Inferior parietal cortex (tissue), 1 donor: ENCODE results near the gene AHCYL1.

Experiments used
- DNase-seq: peaks from one replicate; pipeline ENCODE4 v3.0.0-alpha.2; 2016; ENCODE audit errors: extremely low spot score

AHCYL1 gene

DNA sequence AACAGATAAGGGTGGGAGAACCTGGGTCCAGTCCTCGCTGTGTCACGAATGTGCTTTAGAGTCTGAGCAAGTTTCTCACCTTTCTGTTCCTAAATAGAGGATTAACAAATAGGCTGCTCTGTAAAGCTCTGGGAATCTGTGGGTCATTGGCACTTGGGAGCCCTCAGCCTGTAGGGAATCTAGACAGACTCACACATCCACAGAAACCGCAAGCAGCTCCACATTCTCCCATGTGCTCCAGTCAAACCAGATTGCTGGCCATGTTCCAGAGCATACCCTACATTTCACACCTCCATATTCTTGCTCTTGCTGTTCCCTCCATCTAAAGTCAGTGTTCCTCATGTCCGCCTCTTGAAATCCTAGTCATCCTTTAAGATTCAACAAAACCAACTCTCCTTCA lies 7.8 kb upstream of the AHCYL1 start:
- DNase-seq, result no peak

DNA sequence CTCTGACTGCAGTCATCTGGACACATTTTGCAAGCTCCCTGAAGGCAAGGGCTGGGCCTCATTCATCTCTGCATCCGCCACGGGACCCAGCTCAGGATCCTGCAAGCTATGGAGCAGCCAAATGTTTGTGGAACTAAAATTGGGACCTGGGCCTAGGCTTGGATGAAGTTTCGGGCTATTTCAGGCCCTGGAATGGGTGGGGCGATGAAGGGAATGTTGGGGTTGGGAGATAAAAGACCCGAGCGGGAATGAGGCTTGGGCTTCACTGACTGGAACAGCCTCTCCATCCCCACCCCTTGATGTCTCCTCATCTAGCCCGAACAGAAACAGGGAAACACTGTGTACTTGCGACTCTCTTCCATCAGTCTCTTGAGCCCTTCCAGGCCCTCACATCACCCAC lies 7.3 kb upstream of the AHCYL1 start:
- no peak for DNase-seq

DNA sequence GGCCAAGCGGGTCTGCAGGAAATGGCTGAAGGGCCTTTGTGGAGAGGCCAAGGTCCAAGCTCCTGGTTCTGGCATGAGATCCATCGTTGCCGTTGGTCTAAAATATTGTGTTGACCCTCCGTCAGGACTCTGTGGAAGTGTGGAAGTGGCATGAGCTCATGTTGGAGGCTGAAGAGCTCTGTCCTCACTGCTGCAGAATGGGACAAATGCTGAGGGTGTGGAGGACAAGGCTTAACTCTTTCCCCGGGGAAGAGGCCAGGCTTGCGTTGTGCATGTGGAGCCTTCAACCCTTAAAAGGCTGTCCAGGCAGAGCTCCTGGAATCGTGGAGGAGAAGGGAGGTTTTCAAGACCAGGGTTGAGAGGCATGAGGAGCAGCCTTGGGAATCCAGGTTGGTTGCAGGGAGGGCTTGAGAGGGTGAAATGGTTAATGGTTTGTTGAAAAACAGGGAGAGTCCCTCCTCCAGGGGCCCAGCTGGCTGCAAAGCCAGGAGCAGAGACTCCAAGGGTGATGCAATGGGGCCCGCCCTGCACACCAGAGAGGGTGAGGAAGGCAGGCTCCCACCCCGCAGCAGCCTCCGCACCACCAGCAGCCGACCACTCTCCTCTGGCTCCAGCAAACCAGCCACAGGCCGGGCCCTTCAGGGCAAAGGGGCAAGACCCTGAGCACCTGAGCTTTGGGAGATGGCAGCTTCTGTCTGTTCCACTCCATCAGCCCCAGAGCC lies 6.7 kb upstream of the AHCYL1 start:
- no peak for DNase-seq

DNA sequence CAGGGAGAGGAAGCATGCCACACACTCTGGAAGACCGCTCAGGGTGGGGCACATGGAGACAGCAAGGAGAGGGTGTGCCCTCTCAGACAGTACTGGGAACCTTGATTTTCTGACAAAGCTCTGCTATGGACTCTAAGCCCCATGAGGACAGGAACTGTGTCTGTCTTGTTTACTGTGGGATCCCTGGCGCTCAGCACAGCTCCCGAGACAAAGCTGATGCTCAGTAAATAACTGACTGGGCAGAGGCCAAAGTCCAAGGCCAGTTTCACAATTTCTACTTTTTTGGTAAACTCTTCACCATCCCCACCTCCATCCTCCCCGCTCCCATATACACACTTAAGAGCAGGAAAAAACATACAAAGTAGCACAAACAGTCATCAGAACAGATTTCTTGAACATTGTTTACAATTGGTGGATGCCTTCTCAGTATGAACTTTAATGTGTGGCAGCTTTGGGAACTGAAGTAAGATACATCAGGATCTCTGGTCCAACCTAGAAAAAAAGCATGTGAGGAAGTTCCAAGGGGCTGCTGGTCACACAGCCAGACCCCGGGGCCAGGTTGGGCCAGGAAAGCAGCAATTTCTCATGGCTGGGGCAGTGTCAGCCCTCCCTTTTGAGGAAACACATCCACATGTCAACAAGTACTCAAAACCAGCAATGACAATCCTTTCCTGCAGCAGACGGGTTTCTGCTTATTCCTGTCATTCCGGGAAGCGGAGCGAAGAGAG lies 5.6 kb upstream of the AHCYL1 start:
- no peak for DNase-seq

DNA sequence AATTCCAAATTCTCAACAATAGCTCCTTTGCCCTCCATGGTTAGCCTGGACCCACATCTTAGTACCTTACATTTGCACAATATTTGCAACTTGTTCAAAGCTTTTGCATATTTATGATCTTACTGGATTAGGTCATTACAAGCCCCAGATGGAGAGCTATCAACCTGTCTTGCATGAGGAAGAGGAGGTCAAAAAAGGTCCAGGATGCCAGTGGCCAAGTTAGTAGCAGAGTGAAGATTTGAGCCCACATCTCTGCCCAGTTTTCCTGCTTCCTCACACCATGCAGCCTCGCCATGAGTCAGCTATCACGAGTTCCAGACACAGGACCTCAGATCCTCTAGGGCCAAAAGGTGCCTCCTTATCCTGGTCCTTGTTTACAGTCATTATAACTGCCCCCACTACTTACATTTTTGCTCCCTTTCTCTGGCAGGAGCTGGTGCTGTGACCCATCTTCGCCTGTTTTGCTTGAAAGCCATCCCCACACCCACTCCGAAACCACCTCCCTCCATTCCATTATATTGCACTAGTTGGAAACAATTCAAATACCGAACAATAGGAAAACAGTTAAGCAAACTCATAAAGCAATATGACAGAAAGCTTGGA lies 5.0 kb upstream of the AHCYL1 start:
- DNase-seq, result no peak

DNA sequence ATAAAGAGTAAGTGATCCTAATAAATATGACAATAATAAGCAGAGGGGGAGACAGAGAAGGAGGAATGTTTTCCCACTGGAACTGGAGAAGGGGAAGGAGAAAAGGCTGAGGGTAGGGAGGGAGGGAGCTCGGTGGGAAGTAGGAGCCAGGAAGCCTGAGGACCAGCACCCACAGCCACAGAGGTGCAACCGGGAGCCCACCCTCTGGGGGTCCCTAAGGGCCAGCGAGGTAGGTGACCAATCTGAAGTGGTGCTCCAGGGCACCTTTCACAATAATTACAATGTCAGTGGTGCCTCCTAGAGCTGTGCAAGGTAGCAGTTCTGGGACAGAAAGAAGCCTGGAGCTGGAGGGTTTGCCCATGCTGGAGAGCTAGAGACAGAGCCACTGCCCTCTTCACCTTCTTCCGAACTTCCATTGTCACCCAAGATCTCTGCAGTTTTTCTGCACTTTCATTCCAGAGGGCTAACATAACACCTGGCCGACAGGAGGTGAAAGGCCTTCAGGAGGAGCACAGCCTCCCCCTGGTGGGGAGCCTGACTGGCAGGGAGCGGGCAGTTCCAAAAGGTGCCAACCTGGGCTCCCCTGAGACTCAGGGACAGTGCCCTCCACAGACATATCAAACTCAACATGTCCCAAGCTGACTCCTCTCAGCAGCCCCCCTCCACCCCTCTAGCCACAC lies 4.1 kb upstream of the AHCYL1 start:
- no peak for DNase-seq

DNA sequence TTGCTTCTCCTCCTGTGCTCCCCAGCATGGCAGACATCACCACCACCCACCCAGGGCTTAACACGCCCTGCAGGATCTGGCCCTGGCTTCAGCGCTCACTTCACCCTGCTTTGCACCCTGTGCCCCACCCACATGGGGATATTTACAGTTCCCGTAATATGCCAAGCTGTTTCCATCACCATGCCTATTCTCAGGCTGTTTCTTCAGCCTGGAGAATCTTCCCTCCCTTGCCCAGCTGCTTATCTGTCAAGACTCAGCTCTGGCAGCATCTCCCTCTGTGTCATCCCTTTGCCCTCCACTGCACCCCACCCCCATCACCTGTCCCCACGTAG lies 3.6 kb upstream of the AHCYL1 start:
- no peak for DNase-seq

DNA sequence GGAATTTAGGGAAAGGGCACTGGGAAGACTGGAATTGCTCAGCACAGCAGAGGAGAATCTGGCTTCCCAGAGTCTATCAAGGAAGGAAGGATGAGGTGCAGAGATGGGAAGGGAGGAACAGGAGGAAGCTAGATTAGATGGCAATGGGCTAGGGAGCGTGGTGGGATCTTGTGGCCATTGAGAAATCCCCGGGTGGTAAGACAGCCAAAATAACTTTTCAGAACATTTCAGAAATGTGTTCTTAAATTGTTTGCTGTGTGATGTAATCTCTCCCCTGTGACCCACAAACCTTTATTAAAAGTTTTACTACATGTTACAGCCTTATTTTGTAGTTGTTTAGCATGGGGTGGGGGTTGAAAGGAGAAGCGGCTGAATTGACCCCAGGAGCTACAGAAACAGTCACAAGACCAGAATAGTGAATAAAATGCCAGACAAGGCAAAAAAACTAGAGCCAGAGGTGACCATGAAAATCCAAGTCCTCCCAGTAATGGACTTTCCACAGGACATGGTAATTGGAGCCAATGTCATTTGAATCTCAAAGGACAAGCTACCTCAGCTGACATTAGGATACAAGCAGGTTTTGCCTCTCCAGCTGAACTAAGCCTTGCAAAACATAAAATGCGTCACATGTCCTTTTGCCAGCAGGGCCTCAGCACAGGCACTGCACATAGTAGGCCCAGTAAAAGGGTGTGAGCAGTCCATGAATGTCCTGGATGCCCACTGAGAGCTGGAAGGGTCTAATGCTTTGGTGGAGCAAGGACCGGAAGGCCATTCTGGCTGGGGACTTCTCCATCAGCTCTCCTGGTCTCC lies 980 bp upstream of the AHCYL1 start:
- DNase-seq, result no peak

DNA sequence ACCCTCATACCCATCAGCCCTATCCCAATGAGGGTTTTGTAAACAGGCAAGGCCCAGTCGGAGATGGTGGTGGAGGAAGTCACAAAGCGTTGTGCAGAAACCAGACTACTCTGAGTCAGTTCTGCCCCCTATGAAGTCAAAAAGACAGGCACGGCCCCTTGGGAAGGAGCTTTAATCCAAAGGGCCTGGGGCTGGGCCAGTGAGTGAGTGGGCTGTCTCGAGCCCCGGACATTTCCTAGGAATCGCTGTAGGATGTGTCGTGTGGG lies 442 bp upstream of the AHCYL1 start:
- no peak for DNase-seq

DNA sequence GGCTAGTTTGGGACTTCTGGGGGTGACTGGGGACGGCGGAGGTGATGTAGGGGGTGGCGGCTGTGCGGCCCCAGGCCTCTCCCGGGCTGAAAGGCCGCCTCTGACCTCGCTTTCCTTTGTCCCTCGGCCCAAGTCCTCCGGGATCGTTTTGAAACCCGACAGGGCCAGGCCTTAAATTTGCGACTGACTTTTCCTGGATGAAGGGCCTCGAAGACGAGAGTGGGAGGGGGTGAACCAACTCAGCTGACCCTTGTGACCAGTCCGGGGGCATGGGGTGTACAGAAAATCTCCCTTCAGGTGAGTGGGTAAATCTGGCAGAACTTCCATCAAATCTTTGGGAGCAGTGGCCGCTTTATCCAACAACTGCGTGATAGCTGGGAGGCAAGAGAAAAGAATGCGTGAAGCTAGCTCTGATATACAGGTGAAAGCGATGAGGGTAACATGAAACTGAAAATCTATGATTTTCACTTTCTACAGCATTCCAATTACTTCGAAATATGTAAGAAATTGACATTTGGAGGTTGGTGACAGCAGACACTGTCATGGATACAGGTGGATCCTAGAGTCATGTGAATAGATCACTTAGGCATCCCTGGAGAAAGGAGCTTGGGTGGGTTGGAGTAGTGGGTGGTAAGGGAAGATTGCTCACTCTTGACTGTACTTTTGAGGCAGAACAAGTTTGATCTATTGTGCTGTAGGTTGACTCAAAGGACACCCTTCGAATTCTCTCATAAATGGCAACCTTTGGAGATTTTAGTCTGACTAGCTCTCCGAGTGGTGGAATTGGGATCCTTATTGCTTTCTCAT lies 885 bp downstream of the AHCYL1 start:
- no peak for DNase-seq

DNA sequence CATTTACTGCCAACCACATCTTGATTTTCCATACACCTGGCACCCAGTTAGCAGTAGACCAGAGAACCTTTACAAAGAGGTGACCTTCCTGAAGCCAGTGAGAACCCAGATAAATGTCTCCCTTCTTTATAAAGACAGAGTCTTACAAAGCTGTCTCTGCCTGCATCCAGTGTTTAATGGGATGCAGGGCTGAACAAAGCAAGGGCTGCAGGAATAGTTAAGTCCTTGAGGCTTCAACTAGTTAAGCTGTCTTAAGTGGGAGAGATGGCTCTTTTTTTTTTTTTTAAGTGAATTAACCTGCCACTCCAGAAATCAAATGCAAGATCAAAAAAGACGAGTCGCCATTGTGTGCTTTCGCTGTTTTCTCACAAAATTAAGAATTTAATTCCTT lies 1.5 kb downstream of the AHCYL1 start:
- no peak for DNase-seq

DNA sequence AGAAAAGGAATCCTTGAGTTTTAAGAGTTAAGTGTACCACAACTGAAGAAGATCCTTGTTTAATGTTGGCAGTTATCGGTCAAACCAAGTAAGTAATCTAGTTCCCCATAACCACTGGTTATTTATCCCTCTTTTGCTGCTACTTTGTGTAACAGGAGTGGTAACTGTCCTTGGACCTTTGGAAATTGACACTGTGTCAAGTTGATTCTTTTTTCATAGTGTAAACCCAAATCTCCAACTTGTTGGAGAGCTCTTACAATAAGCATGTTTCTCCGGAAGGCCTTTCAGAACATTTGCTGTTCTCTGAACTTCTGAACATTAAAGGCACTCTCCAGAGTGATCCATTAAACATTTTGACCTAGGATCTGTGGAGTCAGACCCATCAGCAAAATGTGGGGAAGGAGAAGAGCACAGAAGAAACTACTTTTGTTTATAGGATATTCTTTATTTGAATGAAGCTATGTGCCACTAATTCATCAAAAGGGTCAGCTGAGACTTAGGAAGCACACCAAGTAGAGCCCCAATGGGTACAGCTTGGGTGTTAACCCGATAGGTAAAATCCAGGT lies 3.9 kb downstream of the AHCYL1 start:
- DNase-seq, result no peak

DNA sequence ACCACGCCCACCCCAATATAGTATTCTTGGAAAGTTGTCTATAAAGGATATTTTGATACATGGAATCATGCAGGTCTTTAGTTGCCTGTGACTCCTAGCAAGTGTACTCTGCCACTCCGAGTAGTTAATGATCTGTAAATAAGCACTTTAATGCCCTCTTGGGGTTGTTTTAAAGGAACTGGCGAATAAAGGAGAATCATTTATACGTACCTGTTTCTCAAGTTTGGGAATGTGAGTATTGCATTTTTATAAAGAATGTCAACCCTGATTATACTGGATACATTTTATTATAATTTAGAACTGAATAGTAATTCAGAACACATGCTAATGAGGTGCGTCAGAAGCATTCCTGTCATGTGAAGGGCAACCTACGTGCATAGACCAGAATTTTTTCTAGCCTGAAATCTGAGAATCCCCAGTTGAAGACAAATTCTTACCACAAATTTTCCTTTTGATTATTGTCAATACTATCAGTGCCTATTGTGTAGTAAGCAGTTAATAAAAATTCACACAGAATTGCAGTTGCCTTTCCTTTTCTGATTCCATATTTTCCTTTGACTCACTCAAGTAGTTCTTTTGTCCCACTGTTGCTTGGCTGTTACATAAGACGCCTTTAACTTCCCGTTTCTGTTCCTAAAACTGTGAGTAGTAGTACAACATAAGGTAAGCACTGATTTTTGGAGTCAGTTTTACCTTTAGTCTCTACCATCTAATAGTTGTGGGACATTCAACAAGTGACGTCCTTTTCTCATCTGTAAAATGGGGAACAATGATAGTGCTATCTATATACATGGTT lies 5.1 kb downstream of the AHCYL1 start:
- DNase-seq, result no peak

DNA sequence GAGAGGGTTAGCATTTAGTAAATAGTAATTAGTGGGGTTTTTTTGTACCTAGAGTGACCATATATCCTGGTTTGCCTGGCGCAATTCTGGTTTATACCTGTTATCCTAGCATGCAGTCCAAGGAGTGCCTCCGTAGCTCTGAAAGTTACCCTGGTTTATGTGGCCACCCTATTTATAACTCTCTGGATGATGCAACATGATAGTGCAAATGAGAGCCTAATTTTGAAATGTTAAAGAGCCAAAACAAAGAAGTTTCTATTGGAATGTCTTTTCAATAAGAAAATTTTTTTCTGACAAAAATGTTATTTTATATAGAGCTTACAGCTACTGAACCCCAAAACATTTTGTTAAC lies 5.7 kb downstream of the AHCYL1 start:
- DNase-seq, result no peak

DNA sequence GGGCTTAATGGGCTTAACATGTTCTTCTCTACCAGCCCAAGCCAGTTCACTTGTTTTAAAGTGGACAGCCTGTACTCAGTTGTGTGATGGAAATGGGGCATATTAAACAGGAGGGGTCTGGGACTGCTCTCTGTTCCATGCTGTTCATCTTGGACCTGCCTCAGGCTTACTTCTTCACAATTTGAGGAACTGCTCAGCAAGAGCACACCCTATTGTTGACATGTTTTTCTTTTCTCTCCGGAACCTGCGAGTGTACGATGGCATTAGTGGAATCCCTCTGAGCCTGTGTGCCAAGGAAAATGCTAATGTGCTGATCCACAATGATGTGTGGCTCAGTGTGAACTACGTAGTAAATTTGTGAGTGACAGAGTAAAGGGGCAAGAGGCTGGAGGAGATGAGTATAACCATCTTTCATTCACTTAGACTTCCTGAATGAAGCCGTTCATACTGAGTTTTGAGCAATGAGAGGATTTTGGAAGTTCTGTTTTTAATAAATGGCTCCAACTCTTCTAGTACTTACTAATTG lies 6.9 kb downstream of the AHCYL1 start:
- no peak for DNase-seq

DNA sequence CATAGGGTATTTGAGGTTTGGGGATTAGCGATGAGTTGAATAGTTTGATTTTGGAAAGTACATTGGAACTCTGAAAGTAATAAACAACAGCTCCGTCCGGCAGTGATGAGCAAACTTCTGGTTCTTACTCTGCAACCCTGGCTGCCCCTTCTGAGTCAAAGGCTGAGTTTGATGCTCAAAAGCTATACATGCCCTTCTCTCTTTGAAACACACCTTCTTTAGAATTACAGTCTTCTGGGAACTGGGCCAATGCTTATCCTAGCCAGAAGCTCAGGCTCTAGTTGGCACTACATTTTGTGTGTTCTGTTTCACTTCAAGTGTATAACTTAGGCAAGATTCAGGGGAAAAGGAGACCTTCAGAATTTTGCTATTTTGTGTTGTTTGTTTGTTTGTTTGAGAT lies 9.3 kb downstream of the AHCYL1 start:
- DNase-seq, result peak; percentile 60

DNA sequence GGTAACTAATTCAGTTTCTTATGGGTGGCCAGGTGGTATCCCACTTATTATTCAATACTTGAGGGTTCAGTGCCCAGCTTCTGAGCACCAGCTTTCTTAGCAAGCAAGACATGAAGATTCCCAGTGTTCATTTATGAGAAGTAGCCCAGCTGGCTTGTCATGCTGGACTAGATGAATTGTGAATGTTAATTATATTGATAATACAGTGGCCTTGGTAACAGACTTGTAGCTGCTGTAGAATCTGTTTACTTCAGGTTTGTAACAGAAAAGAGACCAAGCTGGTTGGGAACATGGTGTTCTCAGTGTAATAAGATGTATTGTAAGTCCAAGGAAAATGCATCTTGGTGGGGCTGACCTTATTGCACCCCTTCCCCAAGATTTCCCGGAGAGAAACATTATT lies 10.1 kb downstream of the AHCYL1 start:
- DNase-seq, result no peak

DNA sequence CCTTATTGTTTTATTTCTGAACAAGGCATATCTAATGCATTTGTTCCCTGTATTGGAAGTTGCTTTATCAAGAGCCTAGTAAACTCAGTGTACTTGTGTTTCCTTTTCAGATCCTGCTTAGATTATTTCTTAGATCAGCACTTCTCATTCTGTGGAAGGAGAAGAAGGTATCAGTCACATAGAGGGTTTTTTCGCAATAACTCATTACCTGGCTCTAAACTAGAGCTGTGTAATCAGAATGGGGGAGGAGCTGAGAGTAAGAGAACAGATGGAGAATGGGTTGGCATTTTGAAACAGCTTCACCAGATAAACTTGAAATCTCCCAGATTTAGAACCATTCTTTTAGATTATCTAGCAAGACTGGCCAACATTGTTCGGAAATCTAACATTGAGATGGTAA lies 11.0 kb downstream of the AHCYL1 start:
- no peak for DNase-seq

DNA sequence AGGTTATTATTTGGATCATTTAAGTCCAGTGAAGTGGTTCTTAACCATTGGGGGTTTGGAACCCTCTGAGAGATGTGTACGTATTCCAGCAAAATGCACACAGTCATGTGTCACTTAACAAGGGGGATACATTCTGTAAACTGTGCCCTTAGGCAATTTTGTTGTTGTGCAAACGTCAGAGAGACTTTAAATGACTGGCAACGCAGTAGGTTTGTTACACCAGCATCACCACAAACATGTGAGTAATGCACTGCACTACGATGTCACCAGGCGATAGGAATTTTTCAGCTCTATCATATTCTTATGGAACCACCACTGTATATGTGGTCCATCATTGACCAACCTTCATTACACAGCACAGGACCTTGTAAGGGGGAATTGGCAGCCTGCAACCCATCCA lies 11.9 kb downstream of the AHCYL1 start:
- DNase-seq, result no peak

DNA sequence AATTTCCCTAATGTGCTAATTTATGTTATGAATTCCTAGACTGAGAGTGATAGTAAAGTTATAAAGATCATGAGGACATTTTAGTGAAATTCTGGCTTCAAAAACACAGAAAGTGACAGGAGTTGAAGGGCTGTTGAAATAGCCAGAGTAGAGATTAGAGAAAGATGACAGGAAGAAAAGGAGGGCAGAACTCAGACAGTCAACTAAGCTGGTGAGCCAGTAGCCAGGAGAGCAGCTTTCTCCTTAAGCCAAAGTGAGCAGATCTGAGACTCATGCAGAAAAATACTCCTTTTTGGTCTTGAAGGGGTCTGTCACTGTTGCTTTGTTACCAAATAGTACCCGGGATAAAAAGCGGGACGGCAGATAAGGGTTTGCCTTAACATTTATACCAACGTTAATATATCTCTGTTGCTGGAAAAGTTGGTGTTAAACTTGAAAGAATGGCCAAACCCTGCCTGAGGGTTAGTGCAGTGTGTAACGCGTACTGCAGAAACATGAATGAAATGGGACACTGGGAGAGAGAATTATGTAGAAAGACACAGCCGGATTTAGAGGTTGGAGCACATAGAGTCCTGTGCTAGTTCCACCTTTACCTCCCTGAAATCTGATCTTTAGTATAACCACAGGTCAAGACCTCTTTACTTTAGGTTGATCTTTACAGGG lies 12.8 kb downstream of the AHCYL1 start:
- DNase-seq, result no peak
